Astrocyte of the hippocampus (primary cell): ENCODE measurements around the gene CCL1.
A peak's percentile ranks its signal among the peaks of the same experiment; 100 is the strongest.
"Not testable (repeated sequence)": the region's sequence is repeated elsewhere in the genome, so short reads cannot be mapped to it uniquely, and the experiment has no call there.

Source experiments
- DNase-seq: peaks from one replicate; pipeline ENCODE4 v3.0.0; 2011; ENCODE audit warnings: low read depth, low spot score

CCL1 gene

GRCh38 chr17:34360601-34361270 is 2.3 kb downstream of the CCL1 start:
- DNase-seq: no peak

GRCh38 chr17:34358631-34359030 is 4.4 kb downstream of the CCL1 start:
- no peak for DNase-seq

- DNase-seq: no peak
Observed at GRCh38 chr17:34357398-34357797, 5.6 kb downstream of the CCL1 start.

- no peak for DNase-seq
Observed at GRCh38 chr17:34356194-34356593, 6.8 kb downstream of the CCL1 start, which contains the start of gene CCL13. CCL13 (plus strand) TSS chr17:34356480; CDS start chr17:34356527, 47 bp downstream.

GRCh38 chr17:34354637-34355036 is 8.4 kb downstream of the CCL1 start:
- DNase-seq: no peak

GRCh38 chr17:34352191-34352590 is 10.8 kb downstream of the CCL1 start:
- DNase-seq: no peak

GRCh38 chr17:34351096-34351495 is 11.9 kb downstream of the CCL1 start:
- DNase-seq: peak; percentile 9

GRCh38 chr17:34349751-34350150 is 13.3 kb downstream of the CCL1 start:
- no peak for DNase-seq

- no peak for DNase-seq
Observed at GRCh38 chr17:34347063-34347462, 16.0 kb downstream of the CCL1 start.

- no peak for DNase-seq
Observed at GRCh38 chr17:34341916-34342315, 21.1 kb downstream of the CCL1 start.

GRCh38 chr17:34339138-34339770 is 23.8 kb downstream of the CCL1 start:
- no peak for DNase-seq

- no peak for DNase-seq
Observed at GRCh38 chr17:34337701-34338100, 25.3 kb downstream of the CCL1 start.

GRCh38 chr17:34327580-34327979 is 35.5 kb downstream of the CCL1 start:
- not testable (repeated sequence) for DNase-seq

- no peak for DNase-seq
Observed at GRCh38 chr17:34321964-34322363, 41.1 kb downstream of the CCL1 start.

GRCh38 chr17:34319039-34319483 is 44.0 kb downstream of the CCL1 start, which contains the start of gene CCL8:
CCL8 (plus strand) TSS chr17:34319435; CDS start chr17:34319502, 67 bp downstream.
- DNase-seq: no peak

- no peak for DNase-seq
Observed at GRCh38 chr17:34318474-34318873, 44.6 kb downstream of the CCL1 start.

GRCh38 chr17:34314279-34314678 is 48.8 kb downstream of the CCL1 start:
- DNase-seq: no peak

- DNase-seq: no peak
Observed at GRCh38 chr17:34313164-34313563, 49.9 kb downstream of the CCL1 start.

- DNase-seq: no peak
Observed at GRCh38 chr17:34312080-34312479, 51.0 kb downstream of the CCL1 start.

GRCh38 chr17:34311291-34311690 is 51.7 kb downstream of the CCL1 start:
- DNase-seq: no peak
